Measurements from ENCODE around the gene SDHAF2.

DNA sequence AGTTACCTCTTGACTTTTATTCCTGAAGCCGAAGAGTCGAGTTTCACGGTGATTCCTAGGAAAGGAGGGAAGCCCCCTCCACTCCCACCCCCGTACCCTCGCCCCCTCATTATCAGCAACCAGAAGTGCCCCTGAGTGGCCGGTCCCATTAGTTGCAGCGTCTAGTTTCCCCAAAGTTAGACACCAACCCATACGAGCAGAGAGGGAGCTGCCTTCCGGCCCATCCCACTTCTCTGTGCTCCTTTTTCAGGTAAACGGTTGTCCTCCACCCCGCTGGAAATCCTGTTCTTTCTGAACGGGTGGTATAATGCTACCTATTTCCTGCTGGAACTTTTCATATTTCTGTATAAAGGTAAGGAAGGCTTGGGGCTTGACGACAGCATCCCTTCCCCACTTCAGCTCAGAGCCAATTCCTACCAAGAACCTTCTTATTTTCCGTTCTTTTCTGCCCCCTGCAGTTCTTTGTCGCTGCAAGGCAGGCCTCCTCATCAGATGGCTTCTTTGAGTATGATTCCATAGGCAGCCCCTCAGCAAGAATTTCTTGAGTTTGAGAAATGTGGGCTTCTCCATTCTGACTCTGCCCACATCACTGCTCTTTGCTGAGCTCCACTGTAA is 36.8 kb upstream of the SDHAF2 start:
- TF ChIP-seq POLR2AphosphoS5 (IDR thresholded peaks at IDR 0.05; ENCODE audit: low read depth, low read length) = no peak
- no peak for TF ChIP-seq POLR2A (IDR thresholded peaks at IDR 0.05; ENCODE audit: low read depth, low read length)
- TF ChIP-seq TAF1 (IDR thresholded peaks at IDR 0.05; ENCODE audit: low read depth, low read length) = no peak
- no peak for TF ChIP-seq SPI1 (IDR thresholded peaks at IDR 0.05; ENCODE audit: low read depth, low read length)
- TF ChIP-seq PAX5 (IDR thresholded peaks at IDR 0.05; ENCODE audit: insufficient read depth, low read length, severe bottlenecking) = no peak

Data from GM12891 (cell line).